Measurements from ENCODE around the gene THRA.

The THRA gene

DNA sequence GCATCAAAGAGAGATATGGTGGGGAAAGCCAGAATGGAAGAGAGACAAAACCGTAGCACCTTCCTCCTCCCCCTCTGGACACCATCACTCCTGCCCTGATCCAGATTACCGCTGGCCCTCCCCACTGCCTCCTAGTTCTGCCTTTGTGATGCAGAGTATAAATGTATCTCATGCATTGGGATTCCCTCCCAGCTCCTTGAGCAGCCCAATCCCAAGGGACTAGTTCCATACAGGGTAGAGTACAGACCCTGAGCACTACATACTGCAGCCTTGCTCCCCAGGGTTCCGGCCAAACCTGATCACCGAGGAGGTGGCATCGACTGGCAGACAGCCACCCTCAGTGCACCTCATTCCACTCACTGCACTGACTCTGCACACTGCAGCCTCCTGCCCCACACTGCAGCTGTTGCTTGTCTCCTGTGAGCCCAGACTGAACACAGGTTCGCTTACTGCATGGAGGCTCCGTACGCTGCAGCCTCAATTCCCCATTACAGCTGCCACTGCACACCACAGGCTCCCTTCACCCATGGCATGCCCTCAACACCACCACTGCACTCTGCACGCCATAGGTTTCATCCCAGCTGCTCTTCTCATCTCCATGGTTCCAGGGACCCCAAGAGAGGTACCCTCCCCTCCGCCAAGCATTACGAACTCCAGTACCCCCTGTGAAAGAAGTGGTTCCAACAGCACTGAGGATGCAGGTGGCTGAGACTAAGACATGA lies 1.7 kb upstream of the THRA start:
- TF ChIP-seq POLR2AphosphoS5 (IDR thresholded peaks at IDR 0.05; ENCODE audit: low read depth, low read length) (no peak), TAF1 (IDR thresholded peaks at IDR 0.05; ENCODE audit: borderline replicate concordance, insufficient read depth, low read length) (no peak), SIN3A (IDR thresholded peaks at IDR 0.05; ENCODE audit: borderline replicate concordance, insufficient read depth, low read length) (no peak), FOXP2 (optimal IDR thresholded peaks at IDR 0.05; ENCODE audit: borderline replicate concordance, extremely low read depth, extremely low read length, insufficient read depth) (no peak)
- TF ChIP-seq, protein P1, sequence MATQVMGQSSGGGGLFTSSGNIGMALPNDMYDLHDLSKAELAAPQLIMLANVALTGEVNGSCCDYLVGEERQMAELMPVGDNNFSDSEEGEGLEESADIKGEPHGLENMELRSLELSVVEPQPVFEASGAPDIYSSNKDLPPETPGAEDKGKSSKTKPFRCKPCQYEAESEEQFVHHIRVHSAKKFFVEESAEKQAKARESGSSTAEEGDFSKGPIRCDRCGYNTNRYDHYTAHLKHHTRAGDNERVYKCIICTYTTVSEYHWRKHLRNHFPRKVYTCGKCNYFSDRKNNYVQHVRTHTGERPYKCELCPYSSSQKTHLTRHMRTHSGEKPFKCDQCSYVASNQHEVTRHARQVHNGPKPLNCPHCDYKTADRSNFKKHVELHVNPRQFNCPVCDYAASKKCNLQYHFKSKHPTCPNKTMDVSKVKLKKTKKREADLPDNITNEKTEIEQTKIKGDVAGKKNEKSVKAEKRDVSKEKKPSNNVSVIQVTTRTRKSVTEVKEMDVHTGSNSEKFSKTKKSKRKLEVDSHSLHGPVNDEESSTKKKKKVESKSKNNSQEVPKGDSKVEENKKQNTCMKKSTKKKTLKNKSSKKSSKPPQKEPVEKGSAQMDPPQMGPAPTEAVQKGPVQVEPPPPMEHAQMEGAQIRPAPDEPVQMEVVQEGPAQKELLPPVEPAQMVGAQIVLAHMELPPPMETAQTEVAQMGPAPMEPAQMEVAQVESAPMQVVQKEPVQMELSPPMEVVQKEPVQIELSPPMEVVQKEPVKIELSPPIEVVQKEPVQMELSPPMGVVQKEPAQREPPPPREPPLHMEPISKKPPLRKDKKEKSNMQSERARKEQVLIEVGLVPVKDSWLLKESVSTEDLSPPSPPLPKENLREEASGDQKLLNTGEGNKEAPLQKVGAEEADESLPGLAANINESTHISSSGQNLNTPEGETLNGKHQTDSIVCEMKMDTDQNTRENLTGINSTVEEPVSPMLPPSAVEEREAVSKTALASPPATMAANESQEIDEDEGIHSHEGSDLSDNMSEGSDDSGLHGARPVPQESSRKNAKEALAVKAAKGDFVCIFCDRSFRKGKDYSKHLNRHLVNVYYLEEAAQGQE (IDR thresholded peaks at IDR 0.05; ENCODE audit: insufficient read depth in 1 of 2, low read depth in 2 of 2, low read length in 2 of 2): no peak

DNA sequence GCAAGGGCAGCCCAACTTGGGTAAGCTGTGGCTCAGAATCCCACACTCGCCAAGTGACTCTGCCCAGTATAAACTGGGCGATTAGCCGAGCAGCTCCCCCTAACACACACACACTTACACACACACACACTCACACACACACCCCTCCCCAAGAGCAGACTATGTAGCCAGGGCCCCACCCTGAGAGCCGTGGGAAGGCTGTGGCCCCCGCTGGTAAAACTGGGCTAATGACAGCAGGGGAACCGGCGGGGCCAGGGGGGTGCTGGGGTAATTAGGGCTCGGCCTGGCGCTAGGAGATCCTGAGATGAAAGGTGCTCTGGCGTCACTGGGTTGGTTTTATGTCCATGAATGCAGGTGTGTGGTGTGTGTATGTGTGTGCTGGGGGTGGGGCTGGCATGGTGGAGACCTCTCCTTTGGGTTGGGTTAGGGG lies 1.1 kb upstream of the THRA start:
- no peak for TF ChIP-seq TAF1 (IDR thresholded peaks at IDR 0.05; ENCODE audit: borderline replicate concordance, insufficient read depth, low read length)
- TF ChIP-seq, protein P1 (IDR thresholded peaks at IDR 0.05; ENCODE audit: insufficient read depth in 1 of 2, low read depth in 2 of 2, low read length in 2 of 2): no peak
- no peak for TF ChIP-seq FOXP2 (optimal IDR thresholded peaks at IDR 0.05; ENCODE audit: borderline replicate concordance, extremely low read depth, extremely low read length, insufficient read depth)
- TF ChIP-seq SIN3A (IDR thresholded peaks at IDR 0.05; ENCODE audit: borderline replicate concordance, insufficient read depth, low read length): no peak
- no peak for TF ChIP-seq POLR2AphosphoS5 (IDR thresholded peaks at IDR 0.05; ENCODE audit: low read depth, low read length)

DNA sequence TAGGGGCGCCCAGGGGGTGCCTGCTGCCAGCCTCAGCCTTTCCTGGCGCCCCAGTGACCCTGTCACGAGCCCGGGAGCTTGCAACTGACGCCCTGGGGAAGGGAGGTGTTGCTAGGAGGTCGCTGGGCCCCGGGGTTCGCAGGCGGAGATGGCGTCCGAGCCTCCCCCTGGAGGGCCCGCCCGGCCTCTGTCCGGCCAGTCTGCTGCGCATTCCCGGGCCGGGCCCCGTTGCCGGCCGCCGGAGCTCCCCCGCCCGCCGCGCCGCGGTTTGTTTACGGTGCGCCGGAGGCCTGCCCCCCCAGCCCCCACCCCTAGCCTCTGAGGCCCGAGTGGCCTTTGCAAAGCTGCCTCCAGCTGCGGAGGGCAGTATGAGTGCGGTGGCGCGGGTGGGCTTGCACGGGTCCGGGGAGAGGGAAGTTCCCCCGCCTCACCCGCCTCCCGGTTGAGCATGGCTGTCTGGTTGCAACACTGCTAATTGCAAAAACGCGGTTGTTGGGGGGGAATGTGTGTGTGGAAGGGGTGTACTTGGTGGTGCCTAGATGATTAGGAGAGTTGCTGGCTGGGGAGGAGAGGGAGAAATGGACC lies 514 bp downstream of the THRA start:
- TF ChIP-seq FOXP2 (optimal IDR thresholded peaks at IDR 0.05; ENCODE audit: borderline replicate concordance, extremely low read depth, extremely low read length, insufficient read depth): no peak
- no peak for TF ChIP-seq TAF1 (IDR thresholded peaks at IDR 0.05; ENCODE audit: borderline replicate concordance, insufficient read depth, low read length)
- TF ChIP-seq SIN3A (IDR thresholded peaks at IDR 0.05; ENCODE audit: borderline replicate concordance, insufficient read depth, low read length): no peak
- TF ChIP-seq POLR2AphosphoS5 (IDR thresholded peaks at IDR 0.05; ENCODE audit: low read depth, low read length): no peak
- TF ChIP-seq, protein P1 (IDR thresholded peaks at IDR 0.05; ENCODE audit: insufficient read depth in 1 of 2, low read depth in 2 of 2, low read length in 2 of 2): no peak

DNA sequence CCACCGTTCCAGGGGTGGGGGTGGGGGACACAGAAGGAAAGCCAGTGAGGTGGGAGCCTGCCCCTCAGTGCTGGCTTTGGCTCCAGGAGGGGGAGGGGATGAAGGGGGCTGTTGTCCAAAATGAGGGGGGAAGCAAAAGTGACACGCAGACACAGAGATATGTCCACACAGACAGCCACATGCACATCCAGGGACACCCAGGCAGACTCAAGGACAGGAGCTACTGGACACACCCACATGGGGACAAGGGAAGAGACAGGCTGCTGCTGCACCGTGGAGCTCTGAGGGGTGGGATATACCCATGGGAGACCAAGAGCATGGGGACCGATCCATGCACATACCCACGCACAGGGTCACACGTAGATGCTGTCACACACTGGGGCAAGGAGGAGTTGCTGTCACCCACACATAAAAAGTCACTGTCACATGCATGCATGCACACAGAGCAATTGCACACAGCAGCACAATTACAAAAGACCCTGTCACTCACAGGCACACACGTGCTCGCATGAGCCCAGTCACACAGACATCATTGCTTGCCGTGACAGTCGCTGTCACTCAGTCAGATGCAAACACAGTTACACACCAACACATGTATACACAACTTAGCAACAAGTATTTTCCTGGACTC lies 1.3 kb downstream of the THRA start:
- no peak for TF ChIP-seq POLR2AphosphoS5 (IDR thresholded peaks at IDR 0.05; ENCODE audit: low read depth, low read length)
- no peak for TF ChIP-seq FOXP2 (optimal IDR thresholded peaks at IDR 0.05; ENCODE audit: borderline replicate concordance, extremely low read depth, extremely low read length, insufficient read depth)
- TF ChIP-seq, protein P1 (IDR thresholded peaks at IDR 0.05; ENCODE audit: insufficient read depth in 1 of 2, low read depth in 2 of 2, low read length in 2 of 2): no peak
- no peak for TF ChIP-seq TAF1 (IDR thresholded peaks at IDR 0.05; ENCODE audit: borderline replicate concordance, insufficient read depth, low read length)
- TF ChIP-seq SIN3A (IDR thresholded peaks at IDR 0.05; ENCODE audit: borderline replicate concordance, insufficient read depth, low read length): no peak; the same call in 1 of the 2 replicates
